ENCODE data around the gene GOLGA8A.
"Not testable (repeated sequence)": the region's sequence is repeated elsewhere in the genome, so short reads cannot be mapped to it uniquely, and the experiment has no call there.

GOLGA8A gene

DNA sequence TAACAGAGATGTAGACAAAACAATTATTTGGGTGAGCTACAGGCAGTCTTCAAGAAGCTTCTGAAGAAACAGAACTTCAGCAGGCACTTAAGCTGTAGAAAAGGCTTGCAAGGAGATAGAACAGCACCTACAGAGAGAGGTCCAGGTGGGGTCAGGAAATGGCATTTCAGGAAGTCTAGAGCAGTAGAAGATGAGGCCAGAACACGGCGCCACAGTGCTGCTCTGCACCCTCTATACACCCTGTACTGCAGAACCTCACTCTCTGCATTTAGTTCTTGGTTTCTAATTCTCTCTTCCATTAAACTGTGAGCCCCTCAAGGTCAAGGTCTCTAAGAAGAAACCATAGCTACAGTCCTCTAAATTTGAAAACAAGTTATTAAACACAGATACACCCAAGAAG lies 44.6 kb downstream of the GOLGA8A start:
- H3K4me3 ChIP-seq (ENCODE audit: low read depth, low read length); DNase-seq (ENCODE audit: low read depth); in situ Hi-C loops (cut with HindIII; ENCODE audit: low sequenced_read_pairs): not testable (repeated sequence)

DNA sequence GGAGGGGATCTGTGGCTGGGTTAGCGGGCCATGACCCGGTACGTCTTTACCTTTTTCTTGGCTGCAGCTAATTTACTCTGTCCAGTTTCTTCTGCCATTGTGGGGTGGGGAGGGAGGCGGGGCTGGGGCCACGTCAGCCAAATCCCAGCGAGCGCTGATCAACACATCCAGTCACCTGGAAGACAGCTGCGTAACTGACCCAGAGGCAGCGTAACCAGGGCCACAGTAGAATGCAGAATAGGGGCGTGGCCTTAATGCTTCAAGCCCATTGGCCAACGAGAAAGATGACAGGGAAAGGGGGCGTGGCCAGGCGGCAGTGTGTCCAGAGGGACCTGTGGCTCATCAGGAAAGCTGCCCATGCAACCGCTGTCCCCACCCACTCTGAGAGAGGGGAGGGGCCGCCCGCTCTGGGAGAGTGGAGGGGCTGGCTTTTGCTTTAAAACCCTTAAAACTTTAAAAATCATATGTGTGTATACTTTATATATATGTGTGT lies 48.0 kb downstream of the GOLGA8A start:
- DNase-seq (ENCODE audit: low read depth); in situ Hi-C loops (cut with HindIII; ENCODE audit: low sequenced_read_pairs); H3K4me3 ChIP-seq (ENCODE audit: low read depth, low read length): not testable (repeated sequence)

Measured in astrocyte of the cerebellum (primary cell).